HG02870 (cell line): ENCODE measurements around the gene MKNK2.
"Not testable (repeated sequence)": the region's sequence is repeated elsewhere in the genome, so short reads cannot be mapped to it uniquely, and the experiment has no call there.

Experiments used
- ATAC-seq: cut with Tn5 transposase; IDR thresholded peaks from one replicate; pipeline ENCODE4 v1.9.1; 2021; ENCODE audit warnings: mild to moderate bottlenecking, moderate library complexity; ENCODE audit not compliant: unreplicated experiment

MKNK2 gene

DNA sequence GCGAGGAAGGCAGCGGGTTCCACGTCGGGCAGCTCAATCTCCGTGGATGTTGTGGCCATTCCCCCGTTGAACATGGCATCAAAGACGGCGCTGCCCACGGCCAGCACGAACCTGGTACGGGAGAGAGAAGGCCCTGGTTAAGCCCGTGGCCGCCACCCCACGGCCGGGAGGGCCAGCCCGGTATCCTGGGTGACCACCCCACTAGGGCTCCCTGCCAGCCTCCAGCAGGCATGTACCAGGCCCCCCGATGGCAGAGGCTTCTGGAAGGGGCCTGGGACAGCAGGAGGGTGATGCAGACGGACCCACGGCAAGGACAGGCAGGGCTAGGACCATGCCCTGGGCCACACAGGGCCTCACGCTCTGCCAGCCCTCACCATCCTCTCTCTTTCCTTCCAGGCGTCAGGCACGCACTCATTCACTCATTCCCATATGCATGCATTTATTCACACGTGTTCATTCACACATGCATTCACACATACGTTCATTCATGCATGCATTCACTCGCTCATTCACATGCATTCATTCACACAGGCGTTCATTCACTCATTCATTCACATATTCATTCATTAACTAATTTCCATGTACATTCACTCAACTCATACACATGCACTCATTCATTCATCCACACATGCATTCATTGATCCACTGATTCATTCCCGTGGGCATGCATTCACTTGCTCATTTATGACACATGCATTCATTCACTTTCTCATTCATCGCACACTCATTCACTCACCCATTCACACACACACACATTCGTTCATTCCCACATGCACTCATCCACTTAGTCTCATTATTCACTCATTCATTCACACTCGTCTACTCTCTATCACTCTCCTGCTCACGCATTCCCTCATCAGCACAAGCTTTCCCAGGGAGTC, 53.5 kb downstream of the MKNK2 start:
- ATAC-seq: no peak

DNA sequence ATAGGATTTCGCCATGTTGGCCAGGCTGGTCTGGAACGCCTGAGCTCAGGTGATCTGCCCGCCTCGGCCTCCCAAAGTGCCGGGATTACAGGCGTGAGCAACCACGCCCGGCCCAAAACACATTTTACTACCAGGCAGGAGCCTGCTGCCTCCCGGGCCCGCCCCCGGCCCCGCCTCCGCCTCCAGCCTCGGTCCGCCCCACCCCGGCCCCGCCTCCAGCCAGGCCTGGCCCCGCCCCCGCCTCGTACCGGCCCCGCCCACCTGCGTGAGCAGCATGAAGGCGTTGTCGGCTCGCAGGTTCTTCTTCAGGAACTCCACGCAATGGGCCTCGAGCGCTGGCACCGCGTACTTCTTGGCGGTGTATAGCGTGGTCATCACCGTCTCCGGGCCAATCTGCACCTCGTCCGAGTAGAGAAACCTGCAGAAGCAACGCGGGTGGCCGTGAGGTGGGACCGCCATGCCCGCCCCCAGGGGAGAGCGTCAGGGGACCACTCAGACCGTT, 58.2 kb downstream of the MKNK2 start:
- ATAC-seq: no peak

DNA sequence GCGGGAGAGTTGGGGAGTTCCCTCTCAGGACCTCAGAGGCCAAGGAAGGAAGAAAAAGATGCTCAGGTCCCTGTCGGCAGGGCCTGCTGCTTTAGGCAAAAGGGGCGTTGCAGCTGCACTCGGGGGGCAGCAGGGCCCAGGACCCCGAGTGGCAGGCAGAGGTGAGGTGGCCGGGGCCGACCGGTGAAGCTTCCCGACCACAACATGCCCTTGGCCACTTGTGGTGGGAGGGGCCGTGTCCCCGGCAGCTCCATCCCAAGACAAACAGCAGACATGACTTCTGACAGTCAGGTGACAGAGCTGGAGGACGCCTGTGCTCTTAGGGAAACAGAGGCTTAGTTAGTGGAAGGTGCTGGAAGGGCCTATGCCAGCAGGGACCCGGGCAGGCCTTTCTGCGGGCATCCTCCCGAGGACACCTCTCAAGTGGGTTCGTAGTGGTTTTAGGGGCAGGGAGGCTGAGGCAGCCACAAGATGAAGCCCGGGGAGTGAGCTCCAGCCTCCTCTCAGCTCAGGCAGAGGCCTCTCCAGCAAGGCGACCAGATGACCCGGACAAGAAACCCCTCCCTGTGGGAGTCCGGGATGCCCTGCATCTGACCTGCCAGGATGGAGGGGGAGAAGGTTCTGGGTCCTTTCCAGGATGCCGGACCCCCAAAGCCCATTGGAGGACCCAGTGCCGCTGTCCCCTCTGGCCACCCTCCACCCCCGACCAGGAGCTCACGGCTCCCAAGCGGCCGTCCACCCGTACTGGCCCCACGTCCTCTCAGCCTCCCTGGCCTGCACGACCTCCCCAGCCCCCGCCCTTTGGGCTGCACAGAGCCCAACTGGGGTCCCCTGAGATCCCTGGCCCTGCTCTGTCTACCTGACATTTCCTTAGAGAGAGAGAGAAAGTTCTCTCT, 59.8 kb downstream of the MKNK2 start:
- no peak for ATAC-seq

DNA sequence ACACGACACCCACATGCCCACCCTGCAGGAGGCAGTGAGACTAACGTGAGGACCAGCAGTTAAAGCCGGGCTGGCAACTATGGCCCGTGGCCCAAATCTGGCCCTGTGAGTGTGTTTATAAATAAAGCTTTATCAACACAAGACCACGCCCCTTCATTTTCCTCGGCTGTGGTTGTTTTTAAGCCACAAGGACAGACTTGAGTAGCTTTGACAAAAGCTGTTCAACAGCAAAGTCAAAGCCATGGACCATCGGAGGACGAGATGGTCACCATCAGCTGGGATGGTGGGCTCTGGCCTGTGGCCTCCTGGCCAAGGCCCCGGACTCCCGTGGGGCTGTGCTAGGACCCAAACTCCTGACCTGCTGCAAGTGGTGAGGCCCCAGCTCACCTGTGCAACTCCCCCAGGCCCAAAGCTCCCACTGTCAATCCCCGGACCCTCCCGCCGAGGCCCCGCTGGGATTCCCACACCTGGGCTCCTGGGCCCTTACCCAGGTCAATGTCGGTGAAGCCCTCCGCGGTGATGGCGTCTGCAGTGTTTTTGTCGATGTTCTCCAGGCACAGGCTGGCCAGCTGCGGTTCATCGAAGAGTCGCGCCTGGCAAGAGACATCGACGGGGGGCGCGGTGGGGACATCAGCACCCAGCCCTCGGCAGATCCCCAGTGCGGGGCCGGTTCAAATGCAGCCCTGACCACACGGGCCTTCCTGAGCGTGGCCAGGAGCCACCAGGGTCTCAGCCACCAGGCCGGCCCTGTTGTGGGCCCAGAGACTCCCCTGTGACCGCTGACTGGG, 60.6 kb downstream of the MKNK2 start:
- ATAC-seq: no peak

DNA sequence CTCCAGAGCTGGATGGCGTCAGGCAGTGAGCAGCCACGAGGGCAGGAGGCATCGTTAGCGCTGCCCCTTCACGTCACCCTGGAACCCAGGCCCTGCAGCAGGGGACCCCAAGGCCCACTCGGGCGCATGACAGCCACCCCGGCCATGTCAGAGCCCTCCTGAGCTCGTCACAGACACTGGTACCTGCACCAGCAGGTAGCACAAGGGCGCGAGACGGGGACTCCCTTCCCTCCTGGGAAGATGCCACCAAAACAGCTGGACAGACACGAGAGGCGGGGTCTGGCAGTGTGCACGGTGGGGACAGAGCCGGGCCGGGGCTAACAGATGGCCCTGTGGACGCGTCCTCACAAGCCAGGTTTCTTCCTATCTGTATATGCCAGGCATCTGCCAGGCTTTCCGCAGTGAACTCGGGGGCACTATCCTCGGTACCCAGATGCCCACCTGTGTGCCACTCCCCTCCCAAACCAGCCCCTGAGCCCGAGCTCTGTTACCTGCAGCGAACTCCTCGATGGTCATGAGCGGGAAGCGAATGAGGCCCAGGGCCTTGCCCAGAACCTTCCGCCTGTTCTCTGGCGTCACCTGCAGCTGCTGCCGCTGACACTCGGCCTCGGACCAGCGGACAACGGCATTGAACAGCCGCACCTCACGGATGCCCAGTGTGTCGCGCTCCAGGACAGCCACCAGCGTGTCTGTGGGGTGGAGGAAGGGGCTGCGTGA, 61.4 kb downstream of the MKNK2 start:
- ATAC-seq: no peak

DNA sequence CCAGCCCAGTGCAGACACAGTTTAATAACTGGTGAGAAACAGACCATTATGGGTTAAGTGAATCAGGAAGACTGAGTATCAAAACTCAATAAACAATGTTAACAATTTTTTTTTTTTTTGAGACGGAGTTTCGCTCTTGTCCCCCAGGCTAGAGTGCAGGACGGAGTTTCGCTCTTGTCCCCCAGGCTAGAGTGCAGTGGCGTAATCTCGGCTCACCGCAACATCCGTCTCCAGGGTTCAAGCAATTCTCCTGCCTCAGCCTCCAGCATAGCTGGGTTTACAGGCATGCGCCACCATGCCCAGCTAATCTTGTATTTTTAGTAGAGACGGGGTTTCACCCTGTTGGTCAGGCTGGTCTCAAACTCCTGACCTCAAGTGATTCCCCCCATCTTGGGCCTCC, 62.6 kb downstream of the MKNK2 start:
- not testable (repeated sequence) for ATAC-seq
